HG03159 (cell line): ENCODE measurements around the gene RMDN3.

Experiments
- ATAC-seq: cut with Tn5 transposase; IDR thresholded peaks from one replicate; pipeline ENCODE4 v1.9.1; 2021; ENCODE audit warnings: mild to moderate bottlenecking, moderate library complexity; ENCODE audit not compliant: unreplicated experiment

The RMDN3 gene

DNA sequence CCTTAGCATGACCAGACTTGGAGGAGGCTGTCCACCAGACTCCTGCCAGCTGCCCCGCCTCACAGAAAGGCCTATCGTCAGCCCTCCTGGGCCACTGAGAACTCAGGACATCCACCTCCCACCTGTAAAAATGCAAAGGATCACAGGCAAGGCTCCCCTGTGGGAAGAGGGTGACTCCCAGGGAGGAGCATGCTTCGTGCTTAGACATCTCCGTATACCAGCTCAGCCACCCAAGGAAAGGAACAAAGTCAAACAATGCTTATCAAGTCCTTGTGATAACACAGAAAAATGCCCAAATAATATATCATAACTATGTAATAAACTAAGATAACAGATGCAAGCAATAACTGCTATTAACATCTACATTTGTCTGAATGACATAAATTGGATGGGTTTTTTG is 4.2 kb downstream of the RMDN3 start:
- no peak for ATAC-seq

DNA sequence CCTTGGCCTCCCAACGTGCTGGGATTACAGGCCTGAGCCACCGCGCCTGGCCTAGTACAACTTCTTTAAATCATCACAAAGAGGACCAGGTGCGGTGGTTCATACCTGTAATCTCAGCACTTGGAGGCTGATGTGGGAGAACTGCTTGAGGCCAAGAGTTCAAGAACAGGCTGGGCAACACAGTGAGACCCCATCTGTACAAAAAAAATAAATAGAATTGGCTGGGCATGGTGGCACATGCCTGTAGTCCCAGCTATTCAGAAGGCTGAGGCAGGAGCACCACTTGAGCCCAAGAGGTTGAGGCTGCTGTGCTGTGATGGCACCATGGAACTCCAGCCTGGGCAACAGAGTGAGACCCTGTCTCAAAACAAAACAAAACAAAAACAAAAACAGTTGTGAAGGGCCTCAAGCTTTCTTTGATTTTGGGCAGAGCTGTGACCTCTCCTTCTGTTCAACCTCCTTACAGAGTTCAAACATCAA is 5.9 kb downstream of the RMDN3 start:
- no peak for ATAC-seq

DNA sequence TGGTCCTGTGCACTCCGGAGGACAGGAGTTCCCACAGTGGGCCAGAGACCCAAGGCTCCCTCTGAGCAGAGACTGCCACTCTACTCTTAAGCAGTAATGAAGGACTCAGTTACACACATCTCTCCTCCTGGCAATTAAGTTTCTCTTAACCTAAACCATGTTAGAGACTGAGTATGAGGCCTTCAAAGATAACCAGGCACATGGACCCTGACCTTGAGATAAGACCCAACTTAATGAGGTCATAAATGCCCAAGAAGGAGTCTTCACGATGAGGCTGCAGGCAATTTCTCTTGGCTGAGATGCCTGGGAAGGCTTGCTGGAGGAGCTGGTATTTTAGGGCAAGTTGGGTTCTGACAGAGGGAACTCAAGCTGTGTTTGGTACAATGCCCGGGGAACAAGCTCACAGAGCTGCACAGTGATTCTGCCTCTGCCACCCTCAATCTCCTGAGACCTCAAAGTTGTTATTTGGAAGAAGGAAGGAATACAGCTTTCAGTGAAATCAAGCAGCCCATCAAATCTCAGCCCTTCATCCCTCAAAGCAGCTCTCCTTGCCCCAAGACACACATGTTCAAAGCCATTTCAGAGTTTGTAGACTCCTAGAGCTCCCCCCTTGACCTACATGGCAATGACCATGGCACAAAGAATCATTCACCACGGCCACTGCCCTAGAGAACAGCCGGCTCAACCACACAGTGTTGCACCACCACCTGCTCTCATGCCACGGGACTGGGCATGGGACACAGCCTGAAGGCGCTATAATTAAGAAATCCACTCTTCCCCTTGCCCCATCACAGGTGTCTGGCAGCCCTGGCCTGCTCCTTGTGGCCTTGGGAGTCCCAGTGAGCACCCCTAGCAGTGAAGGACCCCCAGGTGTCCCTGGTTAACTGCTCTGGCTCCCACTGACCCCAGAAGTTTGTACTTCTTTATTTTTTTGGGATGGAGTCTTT is 7.1 kb downstream of the RMDN3 start:
- ATAC-seq: no peak

DNA sequence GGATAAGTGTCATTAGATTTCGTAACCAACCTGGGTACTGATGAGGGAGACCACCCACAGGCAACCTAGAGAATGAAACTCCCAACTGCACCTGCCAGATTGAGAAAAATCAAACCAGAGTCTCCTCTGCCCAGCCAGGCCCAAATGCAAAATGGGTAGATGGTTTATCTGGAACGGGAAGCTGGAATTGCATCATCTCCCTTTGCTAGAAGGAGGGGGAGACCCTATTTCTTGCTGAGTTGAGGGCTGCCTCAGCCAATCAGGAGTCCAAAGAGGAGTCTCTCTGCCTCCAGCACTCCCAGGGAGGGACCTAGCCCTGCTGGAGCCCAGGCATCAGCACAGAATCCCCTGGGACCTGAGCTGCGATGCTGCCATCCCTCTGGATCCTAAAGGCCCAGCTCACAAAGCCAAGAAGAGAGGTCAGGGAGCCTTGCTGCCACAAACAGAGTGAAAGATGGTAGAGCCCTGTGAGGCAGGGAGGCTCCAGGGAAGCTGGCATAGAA is 8.1 kb downstream of the RMDN3 start:
- no peak for ATAC-seq

DNA sequence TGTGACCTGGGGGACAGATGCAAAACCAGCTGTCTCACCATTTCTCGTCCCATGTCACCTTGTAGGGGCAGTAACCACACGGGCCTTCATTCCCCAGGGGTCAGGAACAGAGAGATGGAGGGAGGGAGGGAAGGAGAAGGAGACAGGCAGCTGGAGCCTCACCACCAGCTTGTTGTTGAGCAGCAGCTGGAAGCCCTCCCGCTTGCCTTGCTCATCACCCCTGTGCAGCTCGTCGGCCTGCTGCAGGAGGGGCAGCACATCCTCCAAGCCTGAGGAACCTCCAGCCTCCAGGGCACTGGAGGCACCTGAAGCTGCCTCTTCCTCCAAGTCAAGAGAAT is 10.3 kb downstream of the RMDN3 start:
- no peak for ATAC-seq

DNA sequence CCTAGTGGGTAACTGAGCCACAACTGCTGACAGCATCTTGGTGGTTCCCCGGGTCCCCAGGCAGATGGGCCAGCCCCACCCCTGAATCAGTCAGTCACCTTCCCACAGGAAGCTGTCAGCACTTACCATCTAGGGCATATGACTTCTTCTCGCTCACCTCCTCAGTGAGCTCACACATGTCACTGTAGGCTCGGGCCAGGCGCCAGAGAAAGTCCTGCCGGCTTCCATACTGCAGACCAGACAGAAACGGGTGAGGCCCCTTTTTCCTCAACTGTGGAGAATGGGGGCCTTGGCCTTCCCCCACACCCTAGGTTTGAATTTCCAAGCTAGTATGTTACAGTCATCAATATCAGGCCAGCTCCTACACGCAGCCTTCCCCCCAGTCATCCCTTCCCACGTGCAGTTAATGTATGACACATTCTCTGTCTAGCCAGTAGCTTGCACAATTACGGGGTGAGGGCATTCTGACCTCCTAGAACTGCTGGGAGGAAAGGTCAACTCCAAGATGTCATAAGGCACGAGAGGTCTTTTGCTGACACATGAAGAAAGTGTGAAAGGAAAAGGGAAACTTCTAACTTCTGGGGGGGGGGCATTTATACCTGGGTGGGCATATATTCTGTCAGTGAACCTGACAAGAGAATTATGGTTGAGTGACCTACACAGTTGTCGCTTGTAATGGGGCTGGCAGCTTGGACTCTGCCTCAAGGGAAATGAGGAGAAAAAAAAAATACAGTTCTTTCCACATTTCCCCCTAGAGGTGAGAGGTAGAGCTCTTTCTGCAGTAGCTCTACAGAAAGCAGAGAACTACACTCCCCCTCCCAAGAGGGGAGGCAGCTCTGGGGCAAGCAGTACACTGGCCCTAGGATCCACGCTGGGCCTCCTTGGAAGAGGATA is 10.9 kb downstream of the RMDN3 start:
- no peak for ATAC-seq

DNA sequence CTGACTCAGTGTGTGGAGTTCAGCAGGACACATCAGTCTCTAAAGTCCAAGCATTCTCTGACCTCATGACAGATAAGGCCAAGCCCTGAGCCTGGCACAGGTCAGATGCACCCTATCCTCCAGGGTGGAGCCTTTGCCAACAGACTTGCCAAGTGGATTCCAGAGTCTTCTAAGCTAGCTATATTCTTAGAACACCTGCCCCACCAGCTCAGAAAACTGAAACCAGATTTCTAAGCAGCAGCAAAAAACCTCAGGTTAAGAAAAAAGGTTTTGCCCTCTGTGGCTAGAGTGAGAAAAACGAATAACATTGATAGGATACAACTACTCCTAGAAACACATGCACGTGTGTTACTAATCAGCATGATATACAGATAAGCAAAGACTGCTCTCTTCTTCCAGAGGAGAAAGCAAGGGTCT is 11.6 kb downstream of the RMDN3 start:
- ATAC-seq: no peak

DNA sequence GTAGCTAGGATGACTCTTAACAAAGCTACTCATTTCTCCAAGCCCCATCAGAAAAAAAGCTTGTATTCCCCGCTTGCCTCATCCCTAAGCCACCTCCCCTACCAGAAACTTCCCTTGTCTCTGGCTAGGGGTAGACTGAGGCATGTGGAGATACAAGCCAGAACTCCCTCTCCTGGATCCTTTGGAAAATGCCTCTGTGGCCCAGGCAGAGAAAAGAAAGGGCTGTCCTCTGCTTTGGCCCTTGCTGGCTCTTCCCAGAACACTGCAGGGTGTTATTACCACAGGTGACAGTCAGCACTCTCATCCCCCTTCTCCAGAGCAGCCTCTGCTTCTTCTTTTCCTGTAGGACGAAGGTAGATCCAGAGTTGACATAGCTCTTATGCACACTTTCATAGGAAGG is 15.2 kb downstream of the RMDN3 start:
- ATAC-seq: no peak

DNA sequence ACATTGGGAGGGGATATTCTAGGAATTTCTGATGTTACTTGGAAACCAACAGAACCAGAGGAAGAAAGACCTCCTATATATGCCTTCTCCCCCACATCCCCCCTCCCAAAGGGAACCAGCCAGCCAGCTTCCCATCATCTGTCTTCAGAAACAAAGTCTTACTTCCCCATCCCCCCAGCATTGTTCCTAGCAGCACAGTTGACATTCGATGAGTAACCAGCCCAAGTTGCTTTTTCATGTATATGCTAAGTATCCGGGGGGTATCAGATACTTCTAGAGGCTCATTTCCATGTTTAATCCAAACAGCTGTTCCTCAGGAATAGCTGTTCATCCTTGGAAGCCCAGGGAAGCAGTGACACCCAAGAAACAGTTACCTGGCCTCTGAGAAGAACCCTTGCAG is 16.0 kb downstream of the RMDN3 start:
- ATAC-seq: no peak

DNA sequence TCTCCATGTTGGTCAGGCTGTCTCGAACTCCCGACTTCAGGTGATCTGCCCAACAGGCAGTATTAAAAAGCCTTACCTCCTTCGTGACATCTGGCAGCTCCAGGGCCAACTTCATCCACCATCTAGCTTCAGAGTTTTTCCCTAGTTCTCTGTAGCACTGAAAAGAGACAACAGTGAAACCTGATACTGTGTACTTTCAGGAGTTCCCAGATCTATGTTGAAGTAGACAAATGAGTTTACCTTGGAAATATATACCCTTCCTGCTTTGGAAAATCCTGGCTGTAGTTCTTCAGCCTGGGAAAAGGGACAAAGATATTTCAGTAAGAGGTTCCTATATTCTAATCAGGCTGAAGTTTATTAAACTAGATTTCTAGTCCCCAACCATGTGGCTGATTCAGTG is 18.0 kb downstream of the RMDN3 start:
- no peak for ATAC-seq

DNA sequence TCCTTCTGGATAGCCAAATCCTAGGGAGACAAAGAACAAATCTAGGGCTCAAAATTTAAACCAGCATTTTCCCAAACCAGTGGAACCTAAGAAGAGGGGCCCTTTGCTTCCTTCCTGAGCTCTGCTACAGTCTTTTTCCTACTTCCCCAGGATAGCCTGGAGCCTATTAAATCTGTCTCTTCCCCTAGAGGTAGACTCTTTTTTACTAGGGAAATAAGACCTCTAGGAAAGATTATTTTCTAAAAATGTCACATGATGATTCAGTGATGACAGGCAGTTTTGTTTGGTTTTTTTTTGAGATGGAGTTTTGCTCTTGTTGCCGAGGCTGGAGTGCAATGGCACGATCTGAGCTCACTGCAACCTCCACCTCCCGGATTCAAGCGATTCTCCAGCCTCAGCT is 18.5 kb downstream of the RMDN3 start:
- ATAC-seq: no peak

DNA sequence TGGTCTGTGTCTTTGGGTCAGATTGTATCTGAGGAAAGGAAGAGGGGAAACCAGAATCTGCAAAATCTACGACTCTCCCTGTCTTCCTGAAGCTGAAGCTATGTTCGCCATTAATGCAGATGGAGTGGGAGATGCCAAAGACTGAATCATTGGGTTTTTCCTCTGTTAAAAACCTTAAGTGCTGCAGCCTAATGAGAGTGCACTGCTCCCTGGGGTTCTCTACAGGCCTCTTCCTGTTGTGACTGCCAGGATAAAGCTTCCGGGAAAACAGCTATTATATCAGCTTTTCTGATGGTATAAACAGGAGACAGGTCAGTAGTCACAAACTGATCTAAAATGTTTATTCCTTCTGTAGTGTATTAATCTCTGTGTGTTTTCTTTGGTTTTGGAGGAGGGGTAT is 24.0 kb downstream of the RMDN3 start:
- no peak for ATAC-seq

DNA sequence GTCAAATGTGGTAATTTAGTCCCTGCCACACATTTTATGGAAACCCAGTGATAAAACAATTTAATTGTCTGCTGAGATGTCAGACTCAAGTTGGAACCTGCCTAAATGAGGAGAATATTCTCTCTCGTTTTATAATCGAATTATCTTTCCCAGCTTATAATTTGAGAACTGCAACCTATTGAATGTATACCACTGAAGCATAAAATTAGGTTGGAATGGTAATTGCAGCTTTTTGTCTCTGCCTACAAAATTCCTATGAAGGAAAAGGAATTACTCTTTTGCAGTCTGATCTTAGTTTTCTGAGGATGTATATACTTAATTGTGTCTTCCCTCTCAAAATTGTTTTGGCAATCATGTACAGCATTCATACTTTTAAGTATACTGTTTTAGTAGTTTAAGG is 31.1 kb downstream of the RMDN3 start:
- no peak for ATAC-seq

DNA sequence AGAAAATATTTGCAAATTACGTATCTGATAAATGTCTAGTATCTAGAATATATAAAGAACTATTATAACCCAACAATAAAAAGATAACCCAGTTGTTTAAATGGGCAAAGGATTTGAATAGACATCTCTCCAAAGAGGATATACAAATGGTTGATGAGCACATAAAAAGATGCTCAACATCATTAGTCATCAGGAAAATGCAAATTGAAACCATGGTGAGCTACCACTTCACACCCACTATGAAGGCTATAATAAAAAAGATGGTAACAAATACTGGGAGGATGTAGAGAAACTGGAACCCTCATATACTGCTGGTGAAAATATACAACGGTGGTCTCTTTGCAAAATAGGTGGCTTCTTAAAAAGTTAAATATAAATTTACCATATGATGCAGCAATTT is 32.1 kb downstream of the RMDN3 start:
- ATAC-seq: no peak

DNA sequence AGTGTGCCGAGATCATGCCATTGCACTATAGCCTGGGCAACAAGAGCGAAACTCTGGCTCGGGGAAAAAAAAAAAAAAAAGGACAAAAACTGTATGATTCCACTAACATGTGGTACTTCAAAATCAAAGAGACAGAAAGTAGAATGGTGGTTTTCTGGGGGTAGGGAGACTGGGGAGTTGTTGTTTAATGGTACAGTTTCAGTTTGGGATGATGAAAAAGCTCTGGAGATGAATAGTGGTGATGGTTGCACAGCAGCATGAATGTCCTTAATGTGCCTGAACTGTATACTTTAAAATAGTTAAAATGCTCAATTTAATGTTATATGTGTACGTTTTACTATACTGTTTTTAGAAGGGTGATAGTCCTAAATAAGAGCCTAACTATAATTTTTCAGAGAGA is 32.7 kb downstream of the RMDN3 start:
- ATAC-seq: no peak

DNA sequence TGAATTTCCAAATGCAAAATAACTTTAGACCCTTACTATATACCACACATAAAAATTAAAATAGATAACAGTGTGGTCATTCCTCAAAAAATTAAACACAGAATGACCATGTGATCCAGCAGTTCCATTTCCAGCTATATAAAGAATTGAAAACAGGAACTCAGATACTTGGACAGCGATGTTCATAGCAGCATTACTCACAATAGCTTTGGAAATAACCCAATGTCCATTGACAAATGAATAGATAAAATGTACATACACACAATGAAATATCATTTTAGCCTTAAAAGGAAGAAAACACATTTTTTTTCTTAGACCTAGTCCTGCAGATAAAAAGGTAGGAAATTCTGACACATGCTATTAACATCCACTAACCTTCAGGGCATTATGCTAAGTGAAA is 33.4 kb downstream of the RMDN3 start:
- ATAC-seq: no peak

DNA sequence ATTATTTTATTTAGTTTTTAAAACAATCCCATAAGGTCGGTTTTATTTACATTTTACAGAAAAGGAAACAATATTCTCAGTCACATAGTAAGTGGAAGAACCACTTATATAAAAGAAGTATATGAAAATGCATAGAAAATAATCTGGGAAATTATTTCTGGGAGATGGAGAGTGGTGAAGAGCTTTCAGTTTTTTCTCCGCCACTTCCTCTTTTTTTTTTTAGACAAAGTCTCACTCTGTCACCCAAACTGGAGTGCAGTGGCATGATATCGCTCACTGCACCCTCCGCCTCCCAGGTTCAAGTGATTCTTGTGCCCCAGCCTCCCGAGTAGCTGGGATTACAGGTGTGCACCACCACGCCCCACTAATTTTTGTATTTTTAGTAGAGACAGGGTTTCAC is 38.9 kb downstream of the RMDN3 start:
- no peak for ATAC-seq

DNA sequence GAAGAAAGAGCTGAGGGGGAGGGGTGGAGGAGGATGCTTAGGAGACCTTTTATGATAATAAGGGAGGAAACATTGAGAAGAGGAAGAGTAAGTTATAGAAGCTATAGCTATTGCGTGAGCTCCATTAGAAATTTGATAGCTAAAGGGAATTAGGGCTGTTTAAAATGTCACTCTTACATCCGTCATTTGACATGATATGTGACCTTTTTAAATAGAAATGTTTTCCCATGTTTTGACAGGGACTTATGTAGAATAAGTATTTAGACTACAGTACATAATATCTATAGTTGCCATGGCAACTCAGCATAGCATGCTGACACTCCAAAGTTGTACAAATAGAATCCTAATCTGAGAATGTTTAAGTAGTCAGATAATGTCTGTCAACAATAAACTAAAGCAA is 40.9 kb downstream of the RMDN3 start:
- no peak for ATAC-seq

DNA sequence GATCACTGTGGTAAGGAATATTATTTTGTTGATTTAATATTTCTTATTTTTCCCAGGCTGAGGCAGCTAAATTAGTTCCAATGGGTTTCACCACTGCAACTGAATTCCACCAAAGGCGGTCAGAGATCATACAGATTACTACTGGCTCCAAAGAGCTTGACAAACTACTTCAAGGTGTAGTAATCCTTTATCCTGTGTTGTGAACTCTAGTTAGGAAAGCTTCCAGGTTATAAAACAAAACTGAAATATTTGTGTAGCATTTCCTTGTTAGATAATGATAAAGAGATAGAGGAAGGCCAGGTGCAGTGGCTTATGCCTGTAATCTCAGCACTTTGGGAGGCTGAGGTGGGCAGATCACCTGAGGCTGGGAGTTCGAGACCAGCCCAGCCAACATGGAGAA is 48.9 kb downstream of the RMDN3 start:
- ATAC-seq: no peak

DNA sequence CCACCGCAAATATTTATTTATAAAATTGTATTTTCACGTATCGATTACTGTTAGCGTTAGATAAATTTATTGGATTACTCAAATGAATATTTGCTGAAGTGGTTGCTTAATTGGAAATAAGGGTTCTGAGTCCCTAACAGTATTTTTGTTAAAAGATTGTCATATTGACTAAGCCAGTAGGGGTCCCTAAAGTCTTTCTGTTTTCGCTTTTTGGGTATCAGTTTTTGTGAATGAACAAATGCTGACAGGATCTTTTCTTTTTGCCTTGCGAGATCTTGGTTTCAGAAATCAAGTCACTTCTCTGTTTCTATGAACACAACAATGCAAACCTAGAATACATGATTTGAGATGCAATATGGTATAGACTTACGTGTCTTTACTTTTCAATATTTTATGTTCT is 53.0 kb downstream of the RMDN3 start:
- ATAC-seq: no peak

DNA sequence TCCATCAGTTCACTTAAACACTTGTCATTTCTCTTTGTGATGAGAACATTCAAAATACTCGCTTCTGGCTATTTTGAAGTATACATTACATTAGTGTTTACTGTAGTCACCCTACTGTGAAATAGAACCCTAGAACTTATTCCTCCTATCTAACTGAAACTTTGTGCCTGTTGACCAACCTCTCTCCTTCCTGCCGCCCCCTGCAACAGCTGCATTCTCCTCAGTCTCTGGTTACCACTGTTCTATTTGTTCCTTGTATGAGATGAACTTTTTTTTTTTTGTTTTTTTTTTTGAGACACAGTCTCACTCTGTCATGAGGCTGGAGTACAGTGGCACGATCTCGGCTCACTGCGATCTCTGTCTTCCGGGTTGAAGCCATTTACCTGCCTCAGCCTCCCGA is 57.1 kb downstream of the RMDN3 start:
- no peak for ATAC-seq

DNA sequence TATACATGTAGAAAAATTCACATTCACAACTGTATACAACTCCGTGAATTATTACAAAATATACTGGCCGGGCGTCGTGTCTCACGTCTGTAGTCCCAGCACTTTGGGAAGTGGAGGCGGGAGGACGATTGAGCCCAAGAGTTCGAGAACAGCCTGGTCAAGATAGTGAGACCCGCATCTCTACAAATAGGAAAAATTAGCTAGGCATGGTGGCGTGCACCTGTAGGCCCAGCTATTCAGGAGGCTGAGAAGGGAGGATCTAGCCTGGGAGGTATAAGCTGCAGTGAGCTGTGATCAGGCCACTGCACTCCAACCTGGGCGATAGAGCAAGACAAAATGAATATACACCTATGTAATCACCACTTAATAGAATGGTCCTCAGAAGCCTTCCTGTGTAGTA is 58.8 kb downstream of the RMDN3 start:
- no peak for ATAC-seq
